ENCODE measurements around the gene LENG8.

- no peak for TF ChIP-seq CTCF (IDR thresholded peaks at IDR 0.05)
- TF ChIP-seq POLR2A (IDR thresholded peaks at IDR 0.05), result no peak
Observed at GRCh38 chr19:54411033-54411432, 38.0 kb upstream of the LENG8 start.

Measured in Peyer's patch (tissue), 4 donors.